CD4-positive, alpha-beta T cell treated with Interleukin-17A for 4 hours (primary cell): Measurements from ENCODE around the gene IMPDH1.

Experiments used
- DNase-seq: peaks from one replicate; pipeline ENCODE4 v3.0.0-alpha.2; 2020; ENCODE audit warnings: mixed read lengths

IMPDH1 gene

GRCh38 chr7:128359939-128360338, 49.8 kb downstream of the IMPDH1 start:
- DNase-seq = no peak

DNA sequence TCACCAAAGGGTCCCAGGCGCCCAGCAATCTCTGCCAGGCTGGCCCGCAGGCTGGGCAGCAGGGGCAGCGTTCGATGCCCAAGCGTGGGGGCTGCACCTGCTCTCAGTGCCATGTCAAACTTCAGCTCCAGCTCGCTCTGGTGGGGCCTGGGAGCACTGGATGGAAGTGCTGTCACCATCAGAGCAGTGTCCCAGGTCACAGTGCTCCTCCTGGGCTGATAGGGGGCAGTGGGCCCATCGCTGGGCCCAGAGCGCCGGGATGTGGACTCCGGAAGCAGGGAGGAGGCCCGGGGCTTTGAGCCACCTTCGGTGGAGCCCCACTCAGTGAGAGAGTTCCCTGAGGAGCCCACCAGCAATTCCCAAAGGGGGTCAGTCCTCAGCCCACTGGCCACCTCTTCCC, 50.4 kb downstream of the IMPDH1 start:
- DNase-seq = no peak

GRCh38 chr7:128358233-128358632, 51.5 kb downstream of the IMPDH1 start:
- DNase-seq = no peak

- no peak for DNase-seq
These were observed 52.6 kb downstream of the IMPDH1 start for GRCh38 chr7:128357217-128357613.

GRCh38 chr7:128356546-128357216, 53.1 kb downstream of the IMPDH1 start:
- DNase-seq = no peak

GRCh38 chr7:128353610-128354009, 56.2 kb downstream of the IMPDH1 start:
- no peak for DNase-seq

DNA sequence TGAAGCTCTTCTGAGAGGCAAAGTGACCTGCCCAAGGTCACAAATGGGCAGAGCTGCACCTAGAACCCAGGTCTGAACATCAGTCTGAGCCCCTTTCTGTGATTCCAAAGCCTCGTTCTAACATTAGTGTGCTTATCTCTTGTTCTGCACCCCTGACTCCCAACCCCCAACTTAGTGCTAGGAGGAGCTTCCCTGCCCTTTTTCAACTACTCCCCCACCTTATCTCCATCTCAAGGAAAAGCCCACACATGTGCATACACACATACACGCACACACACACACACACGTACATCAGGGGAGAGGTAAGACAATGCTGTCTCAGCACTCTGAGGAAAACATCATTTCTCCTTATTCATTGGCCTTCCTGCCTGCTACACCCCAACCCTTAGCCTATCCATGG, 56.6 kb downstream of the IMPDH1 start:
- DNase-seq = no peak

DNA sequence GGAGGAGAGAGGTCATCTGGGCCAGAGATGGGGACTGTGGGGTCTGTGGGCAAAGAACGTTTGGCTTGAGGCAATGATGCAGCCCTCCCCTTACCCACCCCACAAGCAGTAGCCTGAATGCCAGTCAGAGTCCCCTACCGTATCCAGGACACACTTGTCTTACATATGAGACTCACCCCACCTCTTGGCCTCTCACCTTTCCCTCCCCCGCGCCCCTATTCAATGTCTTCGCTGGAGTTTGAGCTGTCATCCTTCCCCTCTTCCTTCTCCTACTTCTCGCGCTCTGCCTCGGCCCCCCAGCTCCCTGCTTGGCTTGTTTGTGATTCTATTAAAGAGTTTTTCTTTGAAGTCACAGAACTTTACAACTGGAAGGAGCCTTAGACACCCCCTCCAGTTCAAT, 57.1 kb downstream of the IMPDH1 start:
- no peak for DNase-seq

- peak; percentile 44 for DNase-seq
These were observed 57.6 kb downstream of the IMPDH1 start for GRCh38 chr7:128352153-128352537.

DNA sequence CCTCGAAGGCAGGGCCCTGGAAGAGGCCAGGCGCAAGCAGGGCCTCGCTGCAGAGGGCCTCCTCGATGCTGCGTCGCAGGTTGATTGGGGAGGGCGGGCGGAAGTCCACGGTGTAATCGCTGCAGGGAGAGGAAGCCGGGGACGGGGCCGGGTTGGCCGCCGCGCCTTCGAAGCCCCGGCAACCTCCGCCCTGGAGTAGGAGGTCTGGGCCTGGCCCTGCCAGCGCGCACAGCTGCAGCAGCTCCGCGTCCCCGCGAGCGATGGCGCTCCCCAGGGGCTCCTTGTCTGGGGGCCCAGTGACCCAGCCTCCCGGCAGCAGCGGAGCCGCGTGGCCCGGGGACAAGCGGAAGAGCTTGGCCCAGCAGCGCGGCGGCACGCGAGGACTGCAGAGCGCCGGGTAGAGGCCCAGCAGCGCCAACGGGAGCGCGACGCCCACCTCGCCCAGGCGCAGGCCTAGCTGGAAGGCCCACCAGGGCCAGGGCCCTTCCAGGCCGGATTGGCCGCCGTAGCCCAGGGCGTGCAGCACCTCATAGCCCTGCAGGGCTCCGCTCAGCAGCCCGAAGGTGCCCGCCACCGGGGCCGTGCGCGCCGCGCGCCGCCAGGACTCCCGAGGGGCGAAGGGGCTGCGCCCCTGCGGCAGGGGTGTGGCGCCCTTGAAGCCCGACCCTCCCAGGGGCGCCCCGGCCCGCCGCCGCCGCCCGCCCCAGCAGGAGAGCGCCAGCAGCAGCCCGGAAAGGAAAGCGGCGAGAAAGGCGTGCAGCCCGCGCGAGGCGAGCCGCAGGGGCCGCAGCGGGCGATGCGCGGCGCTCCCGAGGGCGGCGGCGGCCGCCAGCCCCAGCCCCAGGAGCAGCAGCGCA, 58.3 kb downstream of the IMPDH1 start:
- peak; percentile 23 for DNase-seq

GRCh38 chr7:128350708-128351295, 59.0 kb downstream of the IMPDH1 start:
- no peak for DNase-seq

- no peak for DNase-seq
These were observed 60.3 kb downstream of the IMPDH1 start for GRCh38 chr7:128349466-128349825.

DNA sequence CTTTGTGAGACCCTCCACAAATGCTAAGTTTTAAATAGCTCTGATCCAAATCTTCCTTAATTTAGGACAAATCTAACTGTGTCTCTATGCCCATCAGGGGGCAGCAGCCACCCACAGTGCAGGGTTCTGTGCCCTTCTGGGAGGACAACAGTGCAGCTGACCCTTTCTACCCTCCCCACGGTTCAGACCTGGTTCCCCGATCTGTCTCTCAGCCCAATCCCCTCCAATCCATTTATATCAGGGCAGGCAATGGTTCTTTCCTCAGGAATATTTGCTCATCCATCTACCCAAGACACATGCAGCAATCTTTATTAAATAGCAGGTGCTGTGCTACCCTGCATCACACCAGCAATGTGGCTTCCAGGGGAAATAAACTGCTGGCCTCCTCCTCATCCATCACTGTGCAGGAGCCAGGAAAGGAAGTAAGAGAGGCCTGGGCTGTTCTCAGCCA, 62.1 kb downstream of the IMPDH1 start:
- peak; percentile 63 for DNase-seq

DNA sequence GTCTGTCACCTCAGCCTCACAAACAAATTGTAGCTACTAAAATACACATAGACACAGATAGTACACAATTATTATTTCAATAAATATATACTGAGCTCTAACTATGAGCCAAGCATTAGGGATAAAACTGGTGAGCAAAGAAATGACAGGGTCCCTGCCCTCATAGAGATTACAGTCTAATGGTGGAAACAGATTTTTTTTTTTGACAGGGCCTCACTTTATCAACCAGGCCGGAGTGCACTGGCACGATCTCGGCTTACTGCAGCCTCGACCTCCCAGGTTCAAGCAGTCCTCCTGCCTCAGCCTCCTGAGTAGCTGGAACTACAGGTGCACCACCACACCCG, 65.4 kb downstream of the IMPDH1 start:
- no peak for DNase-seq

DNA sequence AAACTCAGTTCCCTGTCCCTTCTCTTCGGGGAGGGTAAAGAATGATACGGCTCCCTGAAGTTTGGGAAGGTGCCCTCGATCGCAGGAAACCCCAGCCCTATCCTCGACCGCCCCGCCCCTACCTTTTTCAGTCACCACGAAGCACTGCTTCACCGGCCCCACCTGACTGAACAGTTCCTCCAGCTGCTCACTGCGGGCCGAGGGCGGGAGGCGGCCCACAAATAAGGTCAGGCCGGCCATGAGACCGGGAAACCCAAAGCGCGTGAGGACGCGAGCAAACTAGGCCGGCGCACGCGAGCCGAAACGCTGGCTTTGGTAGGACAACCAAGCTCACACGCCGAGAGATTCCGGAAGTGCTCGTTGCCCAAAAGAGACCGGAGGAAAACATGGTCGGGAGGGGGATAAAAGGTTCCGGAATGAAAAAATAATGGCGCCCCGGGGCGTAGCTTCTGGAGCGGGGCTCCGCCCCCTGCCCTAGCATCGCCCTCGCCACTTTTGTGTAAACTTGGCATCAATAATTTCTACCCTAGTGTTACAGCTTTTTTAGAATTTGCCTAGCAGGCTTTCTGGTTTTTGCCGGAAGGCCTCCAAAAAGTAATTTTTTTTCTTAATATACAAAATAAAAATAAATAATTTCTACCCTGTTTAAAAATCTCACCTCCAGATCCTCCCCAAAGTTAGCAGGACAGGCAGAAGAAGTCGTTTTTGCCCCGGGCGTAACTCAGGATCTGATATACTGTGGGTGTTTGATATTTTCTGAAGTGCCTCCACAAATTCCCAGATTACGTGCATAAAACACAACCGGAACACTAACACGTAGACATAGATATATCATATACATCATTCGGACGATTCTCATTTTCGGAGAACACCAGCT, 66.0 kb downstream of the IMPDH1 start, which contains the start of gene RBM28:
TSS of gene RBM28 (minus strand) at position 355 of the 877 bp plus-strand sequence. CDS start at position 240, 115 bp downstream.
- peak; percentile 85 for DNase-seq
